Natural killer cell (primary cell): Measurements from ENCODE around the gene UPK3A. TPM values are rescaled to one million over a fixed set of nuclear protein-coding genes. Genes with fewer than 3 reads are reported as not detected.
A peak's percentile ranks its signal among the peaks of the same experiment; 100 is the strongest.

Experiments used
- ATAC-seq, 3 donors: fragments of 150-1000 bp in 2 of 3; fragments of 200-7000 bp in 1 of 3; cut with Tn5 transposase; 1 replicate in 1 of 3; 2 replicates in 2 of 3; pipeline ENCODE4 v1.10.0; 2021; ENCODE audit warnings: mild to moderate bottlenecking in 2 of 3, moderate library complexity in 2 of 3
- DNase-seq, 2 donors: peaks; one replicate each; pipeline versions ENCODE4 v3.0.0 to v3.0.0-alpha.2; 2013 to 2021; ENCODE audit warnings: mixed read lengths in 1 of 2
- H3K27ac ChIP-seq: one replicate; pipeline ENCODE4 v1.5.1; 2013; ENCODE audit warnings: mild to moderate bottlenecking, low read length
- H3K27me3 ChIP-seq: one replicate; pipeline ENCODE4 v1.6.1; 2013; ENCODE audit warnings: low read length; ENCODE audit not compliant: control insufficient read depth, insufficient read depth
- H3K36me3 ChIP-seq: one replicate; pipeline ENCODE4 v1.6.1; 2013; ENCODE audit warnings: low read length; ENCODE audit not compliant: control insufficient read depth, insufficient read depth
- H3K4me1 ChIP-seq: one replicate; pipeline ENCODE4 v1.6.1; 2013; ENCODE audit warnings: low read length; ENCODE audit not compliant: control insufficient read depth, insufficient read depth
- H3K4me3 ChIP-seq: one replicate; pipeline ENCODE4 v1.5.1; 2013; ENCODE audit warnings: low read length
- H3K9me3 ChIP-seq: one replicate; pipeline ENCODE4 v1.6.1; 2013; ENCODE audit warnings: low read length; ENCODE audit not compliant: control insufficient read depth, insufficient read depth
- H3K27ac Mint-ChIP-seq, 2 donors: one replicate each; pipeline ENCODE4 v1.8.0; 2022; ENCODE audit warnings: mild to moderate bottlenecking in 2 of 2, mixed read lengths in 2 of 2, moderate library complexity in 1 of 2
- H3K27me3 Mint-ChIP-seq, 2 donors: one replicate each; pipeline ENCODE4 v1.8.0; 2022; ENCODE audit warnings: low read depth in 2 of 2, mixed read lengths in 2 of 2
- H3K36me3 Mint-ChIP-seq: one replicate; pipeline ENCODE4 v1.8.0; 2022; ENCODE audit warnings: mixed read lengths
- H3K4me1 Mint-ChIP-seq, 2 donors: one replicate each; pipeline ENCODE4 v1.8.0; 2022; ENCODE audit warnings: mixed read lengths in 2 of 2
- H3K4me3 Mint-ChIP-seq: one replicate; pipeline ENCODE4 v1.8.0; 2022; ENCODE audit warnings: mild to moderate bottlenecking, moderate library complexity, mixed read lengths
- H3K9me3 Mint-ChIP-seq, 2 donors: one replicate each; pipeline ENCODE4 v1.8.0; 2022; ENCODE audit warnings: mixed read lengths in 2 of 2
- CTCF ChIP-seq: fragments of 200-600 bp; IDR thresholded peaks from one replicate; pipeline ENCODE4 v1.8.0; 2022; ENCODE audit warnings: antibody characterized with exemption
- WGBS: methylation state at CpG from one replicate; pipeline ENCODE4 v1.1.7; 2013; ENCODE audit warnings: missing lambda C conversion rate; ENCODE audit not compliant: insufficient coverage; 5-methylcytosine and 5-hydroxymethylcytosine counted together
- intact Hi-C: fragments of 100-400 bp; cut with micrococcal nuclease; formaldehyde crosslinking; loops from one replicate; pipeline ENCODE4 v1.14.2; 2022
- total RNA-seq, 4 donors: library from RNA; stranded (reverse); fragments of 120-200 nt in 1 of 4; gene quantifications; one replicate each; pipeline versions ENCODE4 v1.2.3 to v1.2.4, GENCODE V29; 2013 to 2022

Gene UPK3A
- under 1 TPM in 1 of 3 donors, not detected in 2; 0.49 TPM for total RNA-seq
- total RNA-seq (2013), result 1.0 TPM

DNA sequence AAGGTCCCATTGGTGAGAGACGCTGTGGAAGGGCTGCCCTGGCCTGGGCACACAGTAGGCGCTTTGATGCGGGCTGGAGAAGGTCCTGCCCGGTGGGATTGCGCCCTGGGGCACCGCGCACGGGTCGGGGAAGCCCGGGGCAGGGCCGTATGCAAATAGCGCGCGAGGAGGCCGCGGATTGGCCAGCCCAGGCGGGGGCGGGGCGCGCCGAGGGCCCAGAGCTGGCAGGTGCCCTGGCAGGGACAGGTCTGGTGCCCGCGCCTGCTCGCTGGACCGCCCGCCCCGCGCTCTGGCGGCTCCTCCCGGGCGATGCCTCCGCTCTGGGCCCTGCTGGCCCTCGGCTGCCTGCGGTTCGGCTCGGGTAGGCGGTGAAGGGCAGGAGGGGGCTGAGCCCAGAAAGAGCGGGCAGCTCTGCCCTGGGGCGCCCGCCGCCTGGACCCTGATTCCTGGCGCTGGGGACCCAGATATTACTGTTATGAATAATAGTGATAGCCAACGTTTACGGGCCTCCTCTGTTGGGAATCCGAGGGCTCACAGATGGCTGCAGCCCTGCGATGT is at the start of gene UPK3A:
UPK3A (plus strand) TSS at position 245 of the 558 bp plus-strand sequence; CDS start at position 310, 65 bp downstream.
- Mint-ChIP-seq H3K4me1 (no peaks in the 10 kb centered on the region), H3K9me3 (no peaks in the 10 kb centered on the region), H3K4me3 (no peak within 1 kb of the TSS), H3K27ac (no peak within 1 kb of the TSS), H3K36me3 (no peaks in the 10 kb centered on the region), H3K27me3 (peaks cover 43 to 44% of the 10 kb centered on the region in 2 donors)
- intact Hi-C loops, result no loop called here
- Histone ChIP-seq H3K4me1 (peaks cover 39% of the 10 kb centered on the region), H3K9me3 (no peaks in the 10 kb centered on the region), H3K27ac (no peak within 1 kb of the TSS), H3K4me3 (no peak within 1 kb of the TSS), H3K36me3 (no peaks in the 10 kb centered on the region), H3K27me3 (peaks cover 10% of the 10 kb centered on the region)
- ATAC-seq (peak; percentile 92 to 97 (median 94)), DNase-seq (peak; percentile 46 to 76)
- WGBS, result 11% methylated on average over 46 of the region's 46 CpGs
- no peak for TF ChIP-seq CTCF

- WGBS, result 12% methylated on average over 23 of the region's 23 CpGs
- Histone ChIP-seq H3K27me3 (no peaks in the 10 kb centered on the region), H3K9me3 (no peaks in the 10 kb centered on the region), H3K36me3 (no peaks in the 10 kb centered on the region), H3K4me1 (peaks cover 71% of the 10 kb centered on the region), H3K27ac (peak overlapping the region; percentile 65), H3K4me3 (peak overlapping the region; percentile 21)
- Mint-ChIP-seq H3K4me1 (peaks cover 37 to 63% of the 10 kb centered on the region in 2 donors), H3K4me3 (peak overlapping the region; percentile 63), H3K36me3 (no peaks in the 10 kb centered on the region), H3K27me3 (no peaks in the 10 kb centered on the region), H3K27ac (peak overlapping the region in 1 of 2 donors; percentile 81), H3K9me3 (no peaks in the 10 kb centered on the region)
- DNase-seq (peak in 1 of 2 donors; percentile 60), ATAC-seq (peak; percentile 35 to 88 (median 78))
- intact Hi-C loops, result loop anchor here (10.0 kb wide), 1 partner anchor 70 kb away; the partner anchor contains the start of gene NUP50
- no peak for TF ChIP-seq CTCF
Measured at GRCh38 chr22:45235101-45235777, 49.5 kb upstream of the UPK3A start.

- Histone ChIP-seq H3K4me1 (peaks cover 68% of the 10 kb centered on the region), H3K4me3 (peak overlapping the region; percentile 21), H3K27ac (peak overlapping the region; percentile 65), H3K27me3 (no peaks in the 10 kb centered on the region), H3K9me3 (no peaks in the 10 kb centered on the region), H3K36me3 (no peaks in the 10 kb centered on the region)
- Mint-ChIP-seq H3K27ac (peak overlapping the region in 1 of 2 donors; percentile 81), H3K4me1 (peaks cover 38 to 64% of the 10 kb centered on the region in 2 donors), H3K36me3 (no peaks in the 10 kb centered on the region), H3K27me3 (no peaks in the 10 kb centered on the region), H3K4me3 (peak overlapping the region; percentile 63), H3K9me3 (no peaks in the 10 kb centered on the region)
- DNase-seq (no peak), ATAC-seq (no peak)
- TF ChIP-seq CTCF, result no peak
- 58% methylated on average over 18 of the region's 20 CpGs for WGBS
- intact Hi-C loops, result loop anchor here (10.0 kb wide), 1 partner anchor 71 kb away; the partner anchor contains the start of gene NUP50
Measured at GRCh38 chr22:45235851-45236342, 48.9 kb upstream of the UPK3A start.
